ENCODE results near the gene HCST. TPM values are rescaled to one million over a fixed set of nuclear protein-coding genes. Genes with fewer than 3 reads are reported as not detected.

The HCST gene
- polyA plus RNA-seq, 6 donors from 2014 or later: 33.8 to 58.5 (median 47.5) TPM

DNA sequence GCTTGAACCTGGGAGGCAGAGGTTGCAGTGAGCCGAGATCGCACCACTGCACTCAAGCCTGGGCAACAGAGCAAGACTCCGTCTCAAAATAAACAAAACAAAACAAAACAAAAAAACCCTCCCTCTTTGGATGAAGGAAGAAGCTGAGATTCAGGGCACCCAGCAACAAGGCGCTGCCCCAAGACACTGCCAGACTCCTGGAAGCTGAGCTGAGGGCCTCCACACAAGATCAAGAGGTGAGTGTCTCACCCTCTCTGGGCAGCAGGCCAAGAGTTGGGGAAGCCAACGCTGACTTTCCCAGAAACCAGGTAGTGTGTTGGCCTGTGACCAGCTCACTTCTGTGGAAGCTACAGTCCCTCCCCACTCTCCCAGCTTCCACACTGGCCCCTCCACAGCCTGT, 9.5 kb downstream of the HCST start:
- no peaks in the 10 kb centered on the region for H3K27me3 Mint-ChIP-seq
- H3K4me3 Mint-ChIP-seq: no peak overlapping the region
- ATAC-seq (ENCODE audit: low read depth in 2 of 2) (no peak), DNase-seq (no peak)
- H3K27ac Mint-ChIP-seq: peak overlapping the region in 3 of 6 donors; percentile 56 to 94 (median 81)
- H3K36me3 Mint-ChIP-seq: no peaks in the 10 kb centered on the region
- H3K4me1 Mint-ChIP-seq: peaks cover 28 to 43% (median 32%) of the 10 kb centered on the region in 3 donors
- no peaks in the 10 kb centered on the region for H3K9me3 Mint-ChIP-seq

DNA sequence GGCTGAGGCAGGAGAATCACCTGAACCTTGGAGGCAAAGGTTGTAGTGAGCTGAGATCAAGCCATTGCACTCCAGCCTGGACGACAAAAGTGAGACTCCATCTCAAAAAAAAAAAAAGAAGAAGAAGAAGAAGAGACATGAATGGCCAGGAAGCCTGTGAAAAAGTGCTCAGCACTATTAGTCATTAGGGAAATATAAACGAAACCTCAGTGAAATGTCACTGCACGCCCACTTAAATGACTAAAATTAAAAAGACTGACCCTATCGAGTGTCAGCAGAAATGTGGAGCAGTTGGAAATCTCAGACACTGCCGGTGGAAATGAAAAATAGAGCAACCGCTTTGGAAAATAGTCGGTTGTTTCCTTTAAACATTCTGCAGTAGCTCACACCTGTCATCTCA, 11.3 kb downstream of the HCST start:
- peaks cover 18 to 27% (median 19%) of the 10 kb centered on the region in 3 donors for H3K4me1 Mint-ChIP-seq
- H3K27me3 Mint-ChIP-seq: no peaks in the 10 kb centered on the region
- H3K9me3 Mint-ChIP-seq: no peaks in the 10 kb centered on the region
- DNase-seq: no peak
- no peaks in the 10 kb centered on the region for H3K36me3 Mint-ChIP-seq
- ATAC-seq (ENCODE audit: low read depth in 2 of 2): no peak
- H3K4me3 Mint-ChIP-seq: no peak overlapping the region
- peak overlapping the region in 2 of 6 donors; percentile 34 to 42 for H3K27ac Mint-ChIP-seq

DNA sequence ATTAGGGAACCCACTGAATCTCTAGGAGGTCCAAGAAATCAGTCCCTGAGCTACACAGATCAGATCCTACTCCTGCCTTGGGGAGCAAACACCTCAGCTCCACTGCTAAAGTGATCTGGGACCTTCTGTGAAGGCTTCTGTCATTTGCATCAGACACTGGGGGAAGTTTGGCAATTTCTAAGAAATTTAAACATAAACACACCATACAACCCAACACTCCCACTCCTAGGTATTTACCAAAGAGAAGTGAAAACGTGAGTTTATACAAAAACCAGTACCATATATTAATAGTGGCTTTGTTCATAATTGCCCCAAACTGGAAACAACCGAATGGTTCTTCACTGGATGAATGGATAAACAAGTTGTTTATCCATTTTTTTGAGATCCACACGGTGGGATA, 13.1 kb downstream of the HCST start:
- no peak for DNase-seq
- H3K36me3 Mint-ChIP-seq: no peaks in the 10 kb centered on the region
- H3K27me3 Mint-ChIP-seq: no peaks in the 10 kb centered on the region
- H3K4me1 Mint-ChIP-seq: peaks cover 5 to 11% (median 8%) of the 10 kb centered on the region in 3 donors
- H3K9me3 Mint-ChIP-seq: no peaks in the 10 kb centered on the region
- no peak for ATAC-seq (ENCODE audit: low read depth in 2 of 2)
- no peak overlapping the region for H3K4me3 Mint-ChIP-seq
- H3K27ac Mint-ChIP-seq: peak overlapping the region in 1 of 6 donors; percentile 34

DNA sequence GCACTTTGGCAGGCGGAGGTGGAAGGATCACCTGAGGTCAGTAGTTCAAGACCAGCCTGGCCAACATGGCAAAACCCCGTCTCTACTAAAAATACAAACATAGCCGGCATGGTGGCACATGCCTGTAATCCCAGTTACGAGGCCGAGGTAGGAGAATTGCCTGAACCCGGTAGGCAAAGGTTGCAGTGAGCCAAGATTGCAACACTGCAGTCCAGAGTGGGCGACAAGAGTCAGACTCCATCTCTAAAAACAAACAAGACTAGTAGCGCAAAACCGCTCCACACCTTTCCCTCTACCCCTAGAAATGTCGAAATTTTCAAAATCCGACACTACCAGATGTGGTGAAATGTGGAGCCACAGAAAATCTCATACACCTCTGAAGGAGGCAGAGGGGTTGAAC, 17.0 kb downstream of the HCST start:
- no peak overlapping the region for H3K4me3 Mint-ChIP-seq
- H3K27me3 Mint-ChIP-seq: no peaks in the 10 kb centered on the region
- DNase-seq (no peak), ATAC-seq (ENCODE audit: low read depth in 2 of 2) (no peak)
- no peaks in the 10 kb centered on the region for H3K36me3 Mint-ChIP-seq
- H3K4me1 Mint-ChIP-seq: peaks cover 0 to 5% (median 4%) of the 10 kb centered on the region in 3 donors
- H3K9me3 Mint-ChIP-seq: no peaks in the 10 kb centered on the region
- H3K27ac Mint-ChIP-seq: no peak overlapping the region

DNA sequence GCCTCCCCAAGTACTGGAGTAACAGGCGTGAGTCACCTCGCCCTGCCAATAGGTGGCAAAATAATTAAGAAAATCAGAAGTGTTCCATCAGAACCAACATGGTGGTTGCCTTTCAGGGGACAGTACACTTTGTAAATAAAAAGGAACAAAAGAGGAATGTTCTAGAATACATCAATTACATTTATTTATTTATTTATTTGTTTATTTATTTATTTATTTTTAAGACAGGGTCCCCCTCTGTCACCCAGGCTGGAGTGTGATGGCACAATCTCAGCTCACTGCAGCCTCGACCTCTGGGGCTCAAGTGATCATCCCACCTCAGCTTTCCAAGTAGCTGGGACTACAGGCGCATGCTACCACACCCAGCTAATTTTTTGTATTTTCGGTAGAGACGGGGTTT, 18.7 kb downstream of the HCST start:
- ATAC-seq (ENCODE audit: low read depth in 2 of 2) (no peak), DNase-seq (no peak)
- no peak overlapping the region for H3K4me3 Mint-ChIP-seq
- peaks cover 0 to 7% (median 0%) of the 10 kb centered on the region in 7 donors for H3K9me3 Mint-ChIP-seq
- H3K27ac Mint-ChIP-seq: peak overlapping the region in 1 of 6 donors; percentile 67
- H3K27me3 Mint-ChIP-seq: no peaks in the 10 kb centered on the region
- H3K4me1 Mint-ChIP-seq: peaks cover 0 to 4% (median 0%) of the 10 kb centered on the region in 3 donors
- no peaks in the 10 kb centered on the region for H3K36me3 Mint-ChIP-seq

DNA sequence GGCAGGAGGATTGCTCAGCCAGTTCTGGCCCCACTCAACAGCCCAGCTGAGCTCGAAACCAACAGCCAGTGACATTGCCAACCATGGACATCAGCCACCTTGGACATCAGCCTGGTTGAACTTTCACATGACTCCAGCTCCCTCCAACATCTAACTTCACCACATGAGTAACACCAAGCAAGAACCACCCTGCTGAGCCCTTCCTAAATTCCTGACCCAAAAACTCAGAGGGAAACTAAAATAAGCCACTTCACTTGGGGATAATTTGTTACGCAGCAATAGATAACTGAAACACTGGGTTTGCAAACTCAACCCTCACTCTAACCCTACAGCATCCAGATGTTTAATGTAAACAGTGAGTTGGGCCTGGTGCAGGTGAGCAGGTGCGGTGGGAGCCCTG, 23.2 kb downstream of the HCST start:
- H3K36me3 Mint-ChIP-seq: no peaks in the 10 kb centered on the region
- ATAC-seq (ENCODE audit: low read depth in 2 of 2) (no peak), DNase-seq (no peak)
- no peak overlapping the region for H3K27ac Mint-ChIP-seq
- H3K27me3 Mint-ChIP-seq: no peaks in the 10 kb centered on the region
- H3K4me3 Mint-ChIP-seq: no peak overlapping the region
- peaks cover 18 to 32% (median 23%) of the 10 kb centered on the region in 3 donors for H3K4me1 Mint-ChIP-seq
- H3K9me3 Mint-ChIP-seq: peaks cover 0 to 8% (median 0%) of the 10 kb centered on the region in 7 donors

DNA sequence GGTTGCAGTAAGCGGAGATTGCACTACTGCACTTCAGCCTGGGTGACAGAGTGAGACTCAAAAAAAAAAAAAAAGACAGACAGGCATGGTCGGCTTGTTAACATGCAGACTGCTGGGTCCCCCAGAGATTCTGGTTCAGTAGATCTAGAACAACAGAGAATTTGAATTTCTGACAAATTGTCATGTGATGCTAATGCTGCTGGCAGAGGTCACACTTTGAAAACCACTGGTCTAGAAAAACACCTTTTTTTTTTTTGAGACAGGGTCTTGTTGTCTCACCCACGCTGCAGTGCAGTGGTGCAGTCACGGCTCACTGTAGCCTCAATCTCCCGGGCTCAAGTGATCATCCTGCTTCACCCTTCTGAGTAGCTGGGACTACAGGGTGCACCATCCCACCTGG, 26.2 kb downstream of the HCST start:
- Mint-ChIP-seq H3K4me1 (peaks cover 30 to 47% (median 30%) of the 10 kb centered on the region in 3 donors), H3K4me3 (peak overlapping the region in 7 of 8 donors; percentile 29 to 88 (median 55)), H3K27me3 (no peaks in the 10 kb centered on the region), H3K27ac (peak overlapping the region; percentile 73 to 97 (median 90)), H3K36me3 (no peaks in the 10 kb centered on the region), H3K9me3 (peaks cover 0 to 8% (median 0%) of the 10 kb centered on the region in 7 donors)
- peak; percentile 76 for DNase-seq
- ATAC-seq (ENCODE audit: low read depth in 2 of 2): peak; percentile 38 to 41

DNA sequence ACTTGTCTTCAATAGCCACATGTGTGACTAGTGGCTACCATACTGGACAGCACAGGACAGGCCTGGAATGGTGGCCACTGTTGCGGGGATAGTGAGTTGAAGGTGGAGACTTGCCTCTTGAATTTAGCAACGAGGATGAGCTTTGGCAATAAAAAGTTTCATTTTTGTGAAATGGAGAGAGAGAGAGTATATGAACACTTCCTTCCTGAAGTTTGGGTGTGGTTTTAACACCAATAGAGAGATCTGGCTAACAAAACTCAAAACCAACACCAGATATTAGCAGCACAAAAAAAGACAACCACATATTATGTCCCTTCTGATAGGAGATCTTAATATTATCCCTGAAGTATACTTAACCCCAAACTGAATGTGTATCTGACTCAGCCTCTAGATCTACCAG, 27.5 kb downstream of the HCST start:
- H3K27me3 Mint-ChIP-seq: no peaks in the 10 kb centered on the region
- H3K27ac Mint-ChIP-seq: peak overlapping the region; percentile 38 to 97 (median 90)
- no peaks in the 10 kb centered on the region for H3K36me3 Mint-ChIP-seq
- peaks cover 0 to 8% (median 0%) of the 10 kb centered on the region in 7 donors for H3K9me3 Mint-ChIP-seq
- ATAC-seq (ENCODE audit: low read depth in 2 of 2) (no peak), DNase-seq (no peak)
- peak overlapping the region; percentile 43 to 90 (median 70) for H3K4me3 Mint-ChIP-seq
- H3K4me1 Mint-ChIP-seq: peaks cover 30 to 47% (median 30%) of the 10 kb centered on the region in 3 donors

DNA sequence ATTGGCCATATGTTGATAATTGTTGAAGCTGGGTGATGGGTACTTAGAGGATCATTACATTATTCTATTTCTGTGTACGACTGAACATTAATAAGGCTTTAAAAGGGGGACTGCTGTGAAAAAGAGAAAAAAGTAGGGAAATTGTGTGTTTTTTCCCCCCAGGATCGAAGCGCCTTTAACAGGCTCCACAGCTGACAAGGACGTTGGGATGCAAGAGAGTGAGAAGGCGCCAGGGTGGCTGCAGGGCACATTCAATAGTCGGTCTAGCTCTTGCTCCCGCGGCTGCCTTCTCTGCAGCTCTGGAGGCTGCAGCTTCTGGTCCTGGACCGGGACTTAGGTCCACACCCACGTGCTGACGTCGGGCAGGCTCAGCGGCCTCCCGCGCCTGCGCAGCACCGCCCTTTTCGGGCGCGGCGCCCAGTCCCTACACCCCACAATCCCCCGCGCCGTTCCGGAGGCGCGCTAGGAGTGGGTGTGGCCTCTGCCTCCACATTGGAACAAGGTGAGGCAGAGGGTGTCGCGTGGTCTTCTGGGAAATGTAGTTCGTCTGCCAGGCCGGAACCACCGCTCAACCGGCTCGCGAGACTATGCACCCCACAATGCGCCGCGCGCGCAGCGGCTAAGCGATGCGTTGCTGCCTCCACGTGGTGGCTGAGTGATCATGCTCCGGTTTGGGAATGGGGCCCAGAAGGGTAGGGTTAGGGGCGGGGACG, 29.0 kb downstream of the HCST start:
- Mint-ChIP-seq H3K27me3 (peaks cover 6 to 13% (median 8%) of the 10 kb centered on the region in 3 donors), H3K4me1 (peaks cover 35 to 50% (median 37%) of the 10 kb centered on the region in 3 donors)

DNA sequence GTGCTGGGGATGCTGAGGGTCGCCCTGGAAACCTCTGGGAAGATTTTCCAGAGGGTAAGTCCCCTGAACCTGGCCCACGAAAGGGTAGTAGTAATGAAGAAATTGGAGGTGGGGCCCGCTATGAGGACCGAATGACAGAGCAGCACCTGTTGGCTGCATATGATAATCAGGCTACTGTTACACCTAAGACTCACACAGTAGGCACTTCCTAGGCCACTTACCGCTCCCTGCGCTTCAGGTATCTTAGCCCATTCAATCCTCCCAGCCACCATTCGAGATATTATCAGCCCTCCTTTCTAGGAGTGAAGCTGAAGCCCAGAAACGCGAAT, 29.5 kb downstream of the HCST start:
- peak in 1 of 2 donors; percentile 1 for ATAC-seq (ENCODE audit: low read depth in 2 of 2)
- Mint-ChIP-seq H3K36me3 (no peaks in the 10 kb centered on the region), H3K4me1 (peaks cover 30 to 47% (median 33%) of the 10 kb centered on the region in 3 donors), H3K27me3 (peaks cover 6 to 14% (median 9%) of the 10 kb centered on the region in 3 donors), H3K9me3 (no peaks in the 10 kb centered on the region), H3K27ac (peak overlapping the region in 5 of 6 donors; percentile 33 to 95 (median 88)), H3K4me3 (peak overlapping the region in 6 of 8 donors; percentile 45 to 82 (median 70))
- no peak for DNase-seq

More for the DNA sequence above, 29.0 kb downstream of the HCST start:
- peak overlapping the region; percentile 55 to 99 (median 90) for H3K27ac Mint-ChIP-seq
- H3K9me3 Mint-ChIP-seq: no peaks in the 10 kb centered on the region
- no peaks in the 10 kb centered on the region for H3K36me3 Mint-ChIP-seq
- ATAC-seq (ENCODE audit: low read depth in 2 of 2): peak; percentile 89
- H3K4me3 Mint-ChIP-seq: peak overlapping the region; percentile 12 to 92 (median 78)
- DNase-seq: peak; percentile 100

DNA sequence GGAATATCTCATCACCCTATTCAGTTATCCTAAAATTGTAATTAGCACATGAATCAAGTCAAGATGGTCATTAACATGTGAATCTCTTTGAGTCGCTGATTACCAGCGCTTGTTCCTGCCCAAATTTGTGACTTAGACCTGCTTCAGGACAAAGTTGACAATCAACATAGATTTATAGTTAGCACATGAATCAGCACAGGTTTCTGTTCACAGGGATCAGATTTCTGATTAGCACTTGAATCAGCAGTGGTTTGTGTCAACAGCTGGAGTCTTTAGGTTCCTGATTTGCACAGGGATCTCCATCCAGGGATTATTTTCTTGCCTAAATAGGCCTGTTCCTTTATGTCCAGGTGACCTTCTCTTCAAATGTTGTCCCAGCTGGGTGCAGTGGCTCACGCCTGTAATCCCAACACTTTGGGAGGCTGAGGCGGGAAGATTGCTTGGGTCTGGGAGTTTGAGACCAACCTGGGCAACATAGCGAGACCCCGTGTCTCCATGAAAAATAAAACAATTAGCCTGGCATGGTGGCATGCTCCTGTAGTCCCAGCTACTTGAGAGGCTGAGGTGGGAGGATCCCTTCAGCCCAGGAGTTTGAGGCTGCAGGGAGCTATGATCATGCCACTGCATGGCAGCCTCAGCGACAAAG, 30.1 kb downstream of the HCST start:
- H3K4me1 Mint-ChIP-seq: peaks cover 29 to 46% (median 30%) of the 10 kb centered on the region in 3 donors
- ATAC-seq (ENCODE audit: low read depth in 2 of 2) (no peak), DNase-seq (no peak)
- H3K36me3 Mint-ChIP-seq: no peaks in the 10 kb centered on the region
- peak overlapping the region in 2 of 6 donors; percentile 76 to 91 for H3K27ac Mint-ChIP-seq
- peaks cover 6 to 14% (median 11%) of the 10 kb centered on the region in 3 donors for H3K27me3 Mint-ChIP-seq
- no peak overlapping the region for H3K4me3 Mint-ChIP-seq
- no peaks in the 10 kb centered on the region for H3K9me3 Mint-ChIP-seq

DNA sequence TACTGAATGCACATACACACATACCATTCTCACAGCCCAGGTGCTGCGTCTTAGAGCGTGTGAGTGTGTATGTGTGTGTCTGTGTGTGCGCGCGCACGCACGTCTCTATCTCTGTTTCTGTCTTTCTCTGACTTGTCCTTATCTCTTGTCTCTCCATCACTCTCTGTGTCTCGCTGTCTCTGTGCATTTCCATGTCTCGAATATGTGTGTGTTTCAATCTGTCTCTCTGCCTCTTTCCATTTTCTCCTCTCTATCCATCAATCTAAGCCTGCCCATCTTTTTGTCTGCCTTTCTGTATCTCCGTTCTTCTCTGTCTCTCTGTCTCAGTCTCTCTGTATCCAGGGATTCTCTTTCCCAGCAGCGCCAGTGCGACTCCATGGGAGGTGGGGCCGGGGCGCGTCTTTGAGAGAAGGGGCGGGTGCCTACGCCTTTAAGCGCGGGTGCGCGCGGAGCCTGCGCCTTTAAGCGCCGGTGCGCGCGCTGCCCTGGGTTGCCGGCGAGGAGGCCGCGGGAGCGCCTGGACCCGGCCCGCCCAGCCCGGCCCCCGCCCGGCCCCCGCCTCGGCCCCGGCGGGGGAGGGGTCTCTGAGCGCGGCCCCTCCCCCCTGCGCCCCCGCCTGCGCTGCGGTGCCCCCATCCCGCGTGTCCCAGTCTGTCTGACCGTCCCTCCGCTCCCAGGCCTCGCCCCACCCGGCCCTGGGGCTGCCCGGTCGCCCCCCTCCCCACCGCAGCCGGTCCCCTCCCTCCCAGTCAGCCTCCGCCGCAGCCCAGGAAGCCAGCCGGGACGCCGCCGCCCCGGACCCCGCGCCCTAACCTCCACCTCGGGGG, 33.8 kb downstream of the HCST start, which contains the start of gene LRFN3:
Gene LRFN3 (plus strand): TSS at position 464 of the 827 bp plus-strand sequence. CDS start 3,052 bp downstream, outside the sequence.
- Mint-ChIP-seq H3K27ac (peak within 1 kb of the TSS in 3 of 6 donors; percentile 51 to 66 (median 59)), H3K4me1 (peaks cover 19 to 31% (median 24%) of the 10 kb centered on the region in 3 donors), H3K36me3 (peaks cover 0 to 14% of the 10 kb centered on the region in 2 donors), H3K4me3 (peak within 1 kb of the TSS; percentile 59 to 91 (median 78)), H3K9me3 (no peaks in the 10 kb centered on the region), H3K27me3 (peaks cover 22 to 41% (median 34%) of the 10 kb centered on the region in 3 donors)
- ATAC-seq (ENCODE audit: low read depth in 2 of 2) (no peak), DNase-seq (no peak)

DNA sequence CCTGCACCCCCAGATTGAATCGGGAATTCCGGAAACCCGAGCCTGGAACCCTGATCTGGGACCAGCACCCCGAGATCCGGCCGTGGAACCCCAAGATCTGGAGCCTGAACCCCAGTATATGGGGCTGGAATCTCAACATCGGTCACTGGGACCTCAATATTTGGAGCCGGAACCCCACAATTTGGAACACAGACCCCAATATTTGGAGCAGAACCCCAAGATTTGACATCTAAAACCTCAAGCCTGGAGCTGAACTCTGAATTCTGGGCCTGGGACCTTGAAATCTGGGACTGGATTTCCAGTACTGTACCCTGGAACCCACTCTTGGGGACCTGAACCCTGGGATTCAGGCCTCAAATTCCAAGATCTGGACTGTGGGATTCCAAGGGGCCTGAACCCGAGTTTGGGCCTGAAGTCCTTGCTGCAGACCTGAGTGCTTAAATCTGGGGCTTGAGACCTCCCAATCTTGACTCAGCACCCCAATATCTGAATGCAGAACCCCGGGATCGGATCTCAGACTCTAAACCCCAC, 34.5 kb downstream of the HCST start:
- Mint-ChIP-seq H3K36me3 (peaks cover 0 to 14% of the 10 kb centered on the region in 2 donors), H3K27me3 (peaks cover 23 to 42% (median 34%) of the 10 kb centered on the region in 3 donors), H3K4me1 (peaks cover 17 to 26% (median 21%) of the 10 kb centered on the region in 3 donors), H3K9me3 (no peaks in the 10 kb centered on the region), H3K27ac (no peak overlapping the region), H3K4me3 (peak overlapping the region; percentile 45 to 89 (median 66))
- no peak for DNase-seq
- no peak for ATAC-seq (ENCODE audit: low read depth in 2 of 2)
